HG03045 (cell line): Measurements from ENCODE around the gene NCKIPSD.

Experiments used
- ATAC-seq: cut with Tn5 transposase; IDR thresholded peaks from one replicate; pipeline ENCODE4 v1.9.1; 2021; ENCODE audit warnings: mild to moderate bottlenecking, moderate library complexity; ENCODE audit not compliant: unreplicated experiment

NCKIPSD gene

GRCh38 chr3:48697952-48698351, 12.2 kb upstream of the NCKIPSD start:
- ATAC-seq, result no peak

- ATAC-seq, result no peak
These were observed 10.9 kb upstream of the NCKIPSD start for GRCh38 chr3:48696601-48697000.

- no peak for ATAC-seq
These were observed 10.4 kb upstream of the NCKIPSD start for GRCh38 chr3:48696156-48696555.

DNA sequence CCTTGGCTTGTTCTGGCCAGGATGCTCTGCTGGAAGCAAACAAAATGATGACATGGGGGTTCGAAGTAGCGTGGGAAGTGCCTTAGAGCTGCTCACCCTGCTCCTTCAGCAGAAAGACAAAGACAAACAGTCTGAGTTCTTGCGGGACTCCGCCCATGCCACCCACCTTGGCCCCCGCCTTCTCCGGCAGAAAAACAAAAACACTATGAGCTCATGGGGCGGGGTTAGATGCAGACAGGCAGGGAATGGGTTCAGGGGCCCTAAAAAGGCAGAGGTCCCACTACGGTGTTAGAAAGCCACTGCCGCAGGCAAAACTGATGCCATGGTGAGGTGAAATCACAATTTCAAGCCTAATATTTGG, 9.7 kb upstream of the NCKIPSD start:
- ATAC-seq, result no peak

- ATAC-seq, result no peak
These were observed 9.1 kb upstream of the NCKIPSD start for GRCh38 chr3:48694610-48695392.

- no peak for ATAC-seq
These were observed 8.1 kb upstream of the NCKIPSD start for GRCh38 chr3:48693826-48694225.

DNA sequence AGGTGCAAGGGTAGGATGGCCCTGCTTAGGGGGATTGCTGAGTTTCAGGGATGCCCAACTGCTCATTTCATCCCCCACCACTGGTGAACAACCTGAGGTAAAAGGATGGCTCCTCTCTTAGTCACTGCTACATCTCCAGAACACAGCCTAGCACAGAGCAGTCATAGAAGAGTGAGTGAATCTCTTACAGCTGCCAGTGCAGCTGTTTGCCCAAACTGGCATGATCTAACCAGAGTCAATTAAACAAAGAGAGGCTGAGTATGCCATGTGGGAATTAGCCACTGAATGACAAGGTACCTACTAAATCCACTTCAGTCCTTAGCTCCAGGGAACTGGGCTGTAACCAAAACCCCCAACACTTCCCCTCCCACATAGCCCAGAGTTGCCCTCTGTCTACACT, 6.8 kb upstream of the NCKIPSD start:
- ATAC-seq, result no peak

DNA sequence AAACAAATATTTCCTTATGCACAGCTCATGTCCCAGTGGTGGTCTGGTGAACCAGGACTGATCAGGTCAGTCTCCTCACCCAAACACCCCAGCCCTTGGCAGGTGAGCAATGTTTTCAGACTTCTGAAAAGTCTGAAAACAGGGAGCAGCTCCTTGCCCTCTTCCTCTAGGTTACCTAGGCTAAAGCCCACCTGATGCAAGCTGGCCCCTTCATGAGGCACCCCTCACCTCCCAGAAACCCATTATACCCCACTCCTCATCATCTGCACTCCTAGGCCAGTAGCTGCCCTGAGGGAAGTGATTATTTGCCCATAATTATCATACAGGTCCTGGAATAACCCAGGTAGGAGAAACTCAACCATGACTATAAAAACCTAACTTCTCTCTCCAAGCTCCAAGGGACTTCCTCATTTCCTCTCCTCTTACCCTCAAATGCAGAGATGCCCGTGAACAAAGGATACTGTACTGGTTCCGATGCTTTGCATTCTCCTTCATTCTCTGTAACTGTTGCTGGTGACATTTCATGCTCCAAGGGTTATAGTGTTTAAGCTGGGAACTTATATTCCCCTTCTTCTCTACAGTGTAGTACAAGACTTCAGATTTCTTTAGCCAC, 5.2 kb upstream of the NCKIPSD start:
- ATAC-seq, result no peak

DNA sequence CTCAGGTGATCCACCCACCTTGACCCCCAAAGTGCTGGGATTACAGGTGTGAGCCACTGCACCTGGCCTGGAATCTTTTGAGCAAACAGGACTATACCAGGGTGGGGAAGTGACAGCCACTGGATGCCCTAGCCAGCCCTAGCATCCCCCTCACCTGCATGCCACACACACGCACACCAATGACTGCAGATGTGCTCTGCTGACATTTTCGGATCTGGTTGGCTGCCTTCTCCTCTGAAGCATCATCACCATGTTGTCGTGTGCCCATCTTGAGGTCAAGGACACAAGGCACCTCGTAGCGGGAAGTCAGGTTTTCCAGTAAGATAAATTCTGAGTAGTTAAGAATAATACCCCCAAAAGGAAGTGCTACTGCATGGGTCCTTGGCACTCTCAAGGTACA, 3.7 kb upstream of the NCKIPSD start:
- no peak for ATAC-seq

DNA sequence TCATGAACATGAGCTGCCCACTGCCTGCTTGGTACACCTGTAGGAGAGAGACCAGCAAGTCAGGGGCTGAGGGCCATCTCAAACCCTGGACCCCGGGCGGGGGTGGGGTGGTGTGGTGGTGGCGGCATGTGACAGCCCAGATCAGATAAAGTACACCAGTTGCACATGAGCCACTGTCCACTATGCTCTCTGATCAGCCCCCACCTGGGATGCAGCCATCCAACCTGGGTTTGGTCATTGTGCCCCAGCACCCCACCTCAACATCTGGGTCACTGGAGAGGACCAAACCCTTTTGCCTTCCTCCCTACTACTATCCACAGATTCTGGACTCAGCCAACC, 3.0 kb upstream of the NCKIPSD start:
- no peak for ATAC-seq

- ATAC-seq, result no peak
These were observed 2.5 kb upstream of the NCKIPSD start for GRCh38 chr3:48688032-48688736.

GRCh38 chr3:48687220-48687678, 1.5 kb upstream of the NCKIPSD start:
- no peak for ATAC-seq

DNA sequence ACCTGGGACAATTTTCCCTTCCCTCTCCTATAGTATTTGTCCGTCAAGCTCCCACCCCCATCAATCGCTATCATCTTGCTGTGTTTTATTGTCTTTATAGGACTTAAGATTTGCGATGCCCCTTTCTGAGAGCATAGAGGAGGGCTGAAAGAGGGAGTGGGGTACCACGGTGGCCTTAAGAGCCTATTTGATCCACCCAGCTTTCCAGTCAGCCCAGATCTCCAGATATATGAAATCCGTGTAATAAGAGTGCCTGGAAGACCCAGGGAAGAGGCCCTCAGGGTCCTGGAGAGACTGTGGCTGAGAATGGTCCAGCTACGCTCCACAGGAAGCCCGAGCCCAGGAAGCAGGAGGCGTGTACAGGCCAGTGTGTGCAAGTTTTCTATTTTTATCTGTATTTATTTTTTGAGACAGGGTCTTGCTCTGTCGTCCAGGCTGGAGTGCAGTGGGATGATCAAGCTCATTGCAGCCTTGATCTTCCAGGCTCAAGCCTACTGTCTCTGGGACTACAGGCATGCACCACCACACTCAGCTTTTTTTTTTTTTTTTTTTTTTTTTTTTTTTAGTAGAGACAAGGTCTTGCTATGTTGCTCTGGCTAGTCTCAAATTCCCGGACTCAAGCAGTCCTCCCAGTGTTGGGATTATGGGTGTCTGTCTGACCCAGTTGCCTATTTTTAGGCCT, 964 bp upstream of the NCKIPSD start:
- ATAC-seq, result no peak

DNA sequence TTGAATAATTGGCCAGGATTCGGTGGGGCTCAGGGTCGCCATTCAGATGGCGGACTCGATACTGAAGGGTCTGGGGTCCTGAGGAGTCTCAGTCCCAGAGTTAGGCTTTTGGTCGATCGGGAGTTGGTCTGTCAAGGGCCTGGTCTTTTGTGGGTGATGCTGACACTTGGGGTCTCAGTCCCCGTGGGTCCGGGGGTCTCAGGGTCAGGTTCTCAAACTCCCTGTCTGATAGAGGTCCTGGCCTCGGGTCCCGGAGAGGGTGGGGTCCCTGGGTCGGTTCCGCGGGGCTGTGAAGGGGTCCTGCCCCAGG, 467 bp downstream of the NCKIPSD start:
- no peak for ATAC-seq

GRCh38 chr3:48684480-48685143, 1.1 kb downstream of the NCKIPSD start:
- no peak for ATAC-seq

- ATAC-seq, result no peak
These were observed 1.7 kb downstream of the NCKIPSD start for GRCh38 chr3:48684054-48684349.

DNA sequence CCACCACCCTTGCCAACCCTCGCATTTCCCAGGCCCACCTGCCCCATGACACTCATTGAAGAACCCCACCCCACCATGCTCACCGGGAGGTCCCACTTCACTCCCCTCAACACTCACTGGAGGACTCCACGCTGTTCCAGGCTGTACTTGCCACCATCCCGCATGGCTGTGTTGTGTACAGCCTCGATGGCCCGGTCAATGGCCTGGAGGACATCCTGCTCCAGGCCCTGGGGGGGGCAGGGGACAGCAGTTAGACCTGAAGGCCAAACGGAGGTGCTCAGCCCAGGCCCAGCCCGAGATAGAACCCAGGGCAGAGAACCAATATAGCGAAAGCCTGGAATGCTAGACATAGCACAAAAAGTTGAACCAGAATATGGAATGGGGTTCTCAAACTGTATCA, 2.9 kb downstream of the NCKIPSD start:
- no peak for ATAC-seq

DNA sequence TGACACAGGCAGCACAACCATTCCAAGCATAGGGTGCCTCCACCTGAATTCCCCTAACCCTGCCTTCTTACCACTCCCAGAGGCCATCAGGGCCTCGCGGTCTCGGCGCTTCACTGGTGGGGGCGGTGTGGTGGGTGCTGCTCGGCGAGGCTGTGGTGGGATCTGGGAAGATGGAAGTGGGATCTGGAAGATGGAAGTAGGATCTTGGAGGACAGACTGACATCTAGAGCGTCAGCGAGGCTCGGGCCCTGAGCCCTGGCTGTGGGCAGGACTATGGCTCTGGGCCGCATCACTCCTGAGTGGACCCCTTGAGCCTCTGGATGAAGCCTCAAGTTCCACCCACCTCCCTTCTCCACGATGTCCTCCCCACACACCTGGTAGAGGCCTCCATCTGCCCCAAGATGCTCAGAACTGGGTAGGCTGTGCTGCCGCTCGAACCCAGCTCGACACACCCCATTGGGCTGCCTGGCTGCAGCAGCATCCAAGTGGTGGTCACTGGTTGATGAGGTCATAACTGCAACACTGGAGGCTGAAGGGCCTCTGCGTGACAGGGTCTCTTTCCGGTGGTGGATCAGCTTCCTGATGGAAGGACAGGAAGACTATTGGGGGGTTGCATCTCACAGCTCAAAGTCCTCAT, 3.6 kb downstream of the NCKIPSD start:
- no peak for ATAC-seq

- no peak for ATAC-seq
These were observed 4.2 kb downstream of the NCKIPSD start for GRCh38 chr3:48681541-48681880.

GRCh38 chr3:48680811-48681540, 4.7 kb downstream of the NCKIPSD start:
- ATAC-seq, result no peak
